SK-MEL-5 (cell line): Measurements from ENCODE around the gene SERPINB1. TPM values are rescaled to one million over a fixed set of nuclear protein-coding genes. Genes with fewer than 3 reads are reported as not detected.

Source experiments
- DNase-seq: peaks from one replicate; pipeline ENCODE4 v3.0.0-alpha.2; 2016; ENCODE audit warnings: low read depth, low spot score
- in situ Hi-C: cut with HindIII; loops from 2 replicates; pipeline ENCODE4 v1.10.0; 2016; ENCODE audit warnings: low sequenced_read_pairs, high pct_unique_total_duplicates, low pct_unique_long_range_greater_than_20kb
- total RNA-seq: library from RNA; depleted of rRNA; stranded (reverse); fragments of >200 nt; shearing (Covaris generic); gene quantifications from 2 replicates; pipeline ENCODE4 v1.2.3, GENCODE V29; 2014

The SERPINB1 gene
- total RNA-seq, 1 experiment from 2014 or later = 4.4 TPM

GRCh38 chr6:2829253-2829652, 12.4 kb downstream of the SERPINB1 start:
- no peak for DNase-seq
- in situ Hi-C loops = no loop called here

- in situ Hi-C loops = no loop called here
- DNase-seq = no peak
Measured at GRCh38 chr6:2828629-2829028, 13.0 kb downstream of the SERPINB1 start.

- no peak for DNase-seq
- in situ Hi-C loops = no loop called here
Measured at GRCh38 chr6:2827142-2827541, 14.5 kb downstream of the SERPINB1 start.

- in situ Hi-C loops = no loop called here
- no peak for DNase-seq
Measured at GRCh38 chr6:2826131-2826530, 15.5 kb downstream of the SERPINB1 start.

GRCh38 chr6:2823104-2823850, 18.4 kb downstream of the SERPINB1 start:
- in situ Hi-C loops = no loop called here

GRCh38 chr6:2821554-2821953, 20.1 kb downstream of the SERPINB1 start:
- in situ Hi-C loops = no loop called here
- no peak for DNase-seq

More at GRCh38 chr6:2823104-2823850, 18.4 kb downstream of the SERPINB1 start:
- DNase-seq = no peak

- in situ Hi-C loops = no loop called here
- DNase-seq = no peak
Measured at GRCh38 chr6:2820415-2820814, 21.2 kb downstream of the SERPINB1 start.

GRCh38 chr6:2819978-2820377, 21.7 kb downstream of the SERPINB1 start:
- in situ Hi-C loops = no loop called here
- DNase-seq = no peak

- in situ Hi-C loops = no loop called here
- no peak for DNase-seq
Measured at GRCh38 chr6:2819115-2819514, 22.5 kb downstream of the SERPINB1 start.

GRCh38 chr6:2818593-2818992, 23.1 kb downstream of the SERPINB1 start:
- in situ Hi-C loops = no loop called here
- DNase-seq = no peak

- in situ Hi-C loops = no loop called here
- no peak for DNase-seq
Measured at GRCh38 chr6:2817903-2818443, 23.7 kb downstream of the SERPINB1 start.

- no peak for DNase-seq
- in situ Hi-C loops = no loop called here
Measured at GRCh38 chr6:2816158-2816557, 25.5 kb downstream of the SERPINB1 start.

GRCh38 chr6:2812695-2813094, 29.0 kb downstream of the SERPINB1 start:
- in situ Hi-C loops = no loop called here
- no peak for DNase-seq

- DNase-seq = no peak
- in situ Hi-C loops = no loop called here
Measured at GRCh38 chr6:2810092-2810671, 31.5 kb downstream of the SERPINB1 start.

- in situ Hi-C loops = no loop called here
- peak; percentile 51 for DNase-seq
Measured at GRCh38 chr6:2809015-2809414, 32.6 kb downstream of the SERPINB1 start.

GRCh38 chr6:2807342-2808090, 34.1 kb downstream of the SERPINB1 start:
- in situ Hi-C loops = no loop called here
- DNase-seq = no peak

GRCh38 chr6:2806644-2807043, 35.0 kb downstream of the SERPINB1 start:
- in situ Hi-C loops = no loop called here
- no peak for DNase-seq

GRCh38 chr6:2805031-2805430, 36.6 kb downstream of the SERPINB1 start:
- DNase-seq = no peak
- in situ Hi-C loops = no loop called here
